Sigmoid colon (tissue), 4 donors: ENCODE results near the gene PPAT.

Experiments
- CTCF ChIP-seq, 4 experiments: fragments of 450-650 bp in 3 of 4; fragments of 200-600 bp in 1 of 4; IDR thresholded peaks; one replicate each; pipeline ENCODE4 v1.5.1; 2016 to 2019; ENCODE audit warnings: antibody characterized with exemption in 4 of 4, mild to moderate bottlenecking in 3 of 4, moderate library complexity in 2 of 4
- EP300 ChIP-seq, 4 donors: sonication (generic); formaldehyde crosslinking; IDR thresholded peaks; one replicate each; pipeline ENCODE4 v1.6.1; 2017; ENCODE audit warnings: antibody characterized with exemption in 4 of 4
- POLR2A ChIP-seq, 2 donors: fragments of 450-650 bp; IDR thresholded peaks; one replicate each; pipeline ENCODE4 v1.6.1; 2016; ENCODE audit warnings: antibody characterized with exemption in 2 of 2, mild to moderate bottlenecking in 2 of 2, moderate library complexity in 2 of 2

GRCh38 chr4:56410247-56411062 is 25.0 kb downstream of the PPAT start:
- TF ChIP-seq CTCF (IDR thresholded peaks at IDR 0.05), result no peak
- no peak for TF ChIP-seq POLR2A (IDR thresholded peaks at IDR 0.05)
- no peak for TF ChIP-seq EP300 (IDR thresholded peaks at IDR 0.05)
